ENCODE measurements around the gene GNG14. TPM values are rescaled to one million over a fixed set of nuclear protein-coding genes. Genes with fewer than 3 reads are reported as not detected.

The GNG14 gene
- total and polyA plus RNA-seq, 12 donors = not detected

DNA sequence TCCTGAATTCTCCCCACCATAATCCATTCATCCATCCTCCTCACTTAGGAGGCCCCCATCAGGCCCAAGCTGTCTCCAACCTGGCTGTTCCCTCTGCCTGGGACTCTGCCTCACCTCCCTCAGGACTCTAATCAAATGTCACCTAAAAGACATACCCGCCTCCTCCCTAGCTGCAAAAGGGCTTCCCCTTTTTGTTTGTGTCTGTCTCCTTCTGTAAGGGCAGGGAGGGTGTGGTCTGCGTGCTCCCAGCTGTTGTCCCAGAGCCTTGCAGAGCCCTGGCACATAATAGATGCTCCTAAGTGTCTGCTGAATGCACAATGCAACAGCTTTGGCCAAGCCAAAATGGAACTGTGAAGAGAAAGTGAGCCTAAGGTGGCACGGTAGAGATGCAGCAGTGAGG is 42.3 kb downstream of the GNG14 start:
- intact Hi-C loops (cut with DNase I) = no loop called here
- Histone ChIP-seq H3K36me3 (replicated peaks in 1 of 2) (peaks cover 0 to 34% of the 10 kb centered on the region in 2 donors), H3K4me1 (replicated peaks in 1 of 2) (peaks cover 12 to 21% of the 10 kb centered on the region in 2 donors), H3K9me3 (replicated peaks in 1 of 3) (no peaks in the 10 kb centered on the region), H3K27me3 (no peaks in the 10 kb centered on the region), H3K4me3 (no peak overlapping the region), H3K27ac (no peak overlapping the region)
- no peak for TF ChIP-seq CTCF (IDR thresholded peaks at IDR 0.05)
- no peak for TF ChIP-seq POLR2A (IDR thresholded peaks at IDR 0.05)
- DNase-seq = no peak
- 75 to 86% (median 78%) methylated on average over 3 of the region's 3 CpGs for WGBS, 4 donors

DNA sequence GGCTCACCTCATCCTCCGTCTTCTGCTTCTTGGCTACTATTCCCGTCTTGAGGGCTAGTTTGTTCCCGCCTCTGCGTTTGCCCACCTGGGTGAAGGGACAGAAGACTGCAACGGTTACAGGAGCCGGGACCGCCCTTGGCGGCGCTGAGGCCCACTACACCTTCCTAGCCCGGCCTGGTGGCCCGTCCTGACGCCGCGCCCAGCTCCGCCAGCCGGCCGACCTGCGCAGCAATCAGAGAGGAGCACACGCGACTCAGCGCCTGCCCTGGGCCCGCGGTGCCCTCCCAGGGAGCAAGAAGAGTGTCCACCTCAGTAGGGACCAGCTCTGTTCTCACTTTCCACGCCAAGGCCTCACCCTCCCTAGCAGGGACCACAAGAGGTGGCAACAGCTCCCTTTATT is 43.5 kb downstream of the GNG14 start:
- 89 to 95% (median 91%) methylated on average over 6 to 24 of the region's 24 CpGs for WGBS, 4 donors
- DNase-seq = no peak
- no peak overlapping the region for H3K4me3 ChIP-seq
- no peaks in the 10 kb centered on the region for H3K27me3 ChIP-seq
- TF ChIP-seq POLR2A (IDR thresholded peaks at IDR 0.05) = no peak
- TF ChIP-seq CTCF (IDR thresholded peaks at IDR 0.05) = no peak
- H3K4me1 ChIP-seq (replicated peaks in 1 of 2) = peaks cover 12 to 24% of the 10 kb centered on the region in 2 donors
- intact Hi-C loops (cut with DNase I) = no loop called here
- peaks cover 0 to 34% of the 10 kb centered on the region in 2 donors for H3K36me3 ChIP-seq (replicated peaks in 1 of 2)
- no peaks in the 10 kb centered on the region for H3K9me3 ChIP-seq (replicated peaks in 1 of 3)
- no peak overlapping the region for H3K27ac ChIP-seq

- intact Hi-C loops (cut with DNase I) = no loop called here
- peak overlapping the region; percentile 69 to 89 (median 71) for H3K4me3 ChIP-seq
- no peaks in the 10 kb centered on the region for H3K9me3 ChIP-seq (replicated peaks in 1 of 3)
- H3K27me3 ChIP-seq = no peaks in the 10 kb centered on the region
- WGBS, 4 donors = 1 to 4% (median 1%) methylated on average over 8 to 15 of the region's 15 CpGs
- TF ChIP-seq POLR2A (IDR thresholded peaks at IDR 0.05) (no peak), CTCF (IDR thresholded peaks at IDR 0.05) (no peak)
- H3K36me3 ChIP-seq (replicated peaks in 1 of 2) = peaks cover 0 to 32% of the 10 kb centered on the region in 2 donors
- DNase-seq = peak in 2 of 7 donors; percentile 32 to 56
- H3K27ac ChIP-seq = peak overlapping the region; percentile 48 to 94 (median 79)
- peaks cover 22 to 37% of the 10 kb centered on the region in 2 donors for H3K4me1 ChIP-seq (replicated peaks in 1 of 2)
Measured at GRCh38 chr19:12733369-12734214, 45.8 kb downstream of the GNG14 start.

DNA sequence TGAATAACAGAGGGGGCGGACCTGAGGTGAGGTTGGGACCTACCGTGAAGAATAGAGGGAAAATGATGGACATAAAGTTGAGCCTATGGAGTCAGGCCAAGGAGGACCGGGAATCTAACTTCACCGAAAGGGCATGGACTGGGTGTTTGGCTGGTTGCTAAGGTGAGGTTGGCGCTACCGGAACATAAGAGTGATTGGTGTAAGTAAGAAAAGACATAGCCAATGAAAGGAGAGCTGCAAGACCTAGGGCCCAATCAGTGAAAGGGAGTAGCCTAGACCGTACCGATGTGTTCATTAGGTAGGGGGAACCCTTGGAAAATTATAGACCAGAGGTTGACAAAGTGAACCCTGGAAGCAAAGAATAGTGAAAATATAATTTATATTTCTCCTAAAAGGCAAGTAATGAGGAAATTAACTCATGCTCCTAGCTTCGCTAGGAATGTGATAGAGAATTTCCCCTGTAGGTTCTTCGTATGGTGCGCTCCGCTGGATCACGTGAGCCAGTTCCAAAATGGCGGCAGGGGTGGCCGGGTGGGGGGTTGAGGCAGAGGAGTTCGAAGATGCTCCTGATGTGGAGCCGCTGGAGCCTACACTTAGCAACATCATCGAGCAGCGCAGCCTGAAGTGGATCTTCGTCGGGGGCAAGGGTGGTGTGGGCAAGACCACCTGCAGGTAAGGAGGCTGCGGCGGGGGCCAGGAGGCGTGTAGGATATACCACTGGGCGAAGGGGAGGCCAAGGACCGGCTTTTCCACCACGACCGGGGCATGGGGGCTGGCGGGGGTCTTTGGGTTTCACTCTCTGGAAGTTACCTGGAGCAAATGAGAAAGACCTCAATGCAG is 49.4 kb downstream of the GNG14 start, which contains the start of gene GET3:
TSS of gene GET3 (plus strand) at position 503 of the 840 bp plus-strand sequence. CDS start at position 512, 9 bp downstream.
- intact Hi-C loops (cut with DNase I) = no loop called here
- Histone ChIP-seq H3K9me3 (replicated peaks in 1 of 3) (no peaks in the 10 kb centered on the region), H3K4me1 (replicated peaks in 1 of 2) (peaks cover 23 to 35% of the 10 kb centered on the region in 2 donors), H3K27me3 (no peaks in the 10 kb centered on the region), H3K4me3 (peak within 1 kb of the TSS; percentile 71 to 97 (median 84)), H3K36me3 (replicated peaks in 1 of 2) (peaks cover 0 to 18% of the 10 kb centered on the region in 2 donors), H3K27ac (peak within 1 kb of the TSS; percentile 75 to 89 (median 84))
- WGBS, 4 donors = 0 to 3% (median 1%) methylated on average over 19 to 29 of the region's 29 CpGs
- TF ChIP-seq POLR2A (IDR thresholded peaks at IDR 0.05) = peak in 1 of 2 donors; percentile 46
- peak in 3 of 6 experiments; percentile 23 to 56 (median 30) for TF ChIP-seq CTCF (IDR thresholded peaks at IDR 0.05)
- DNase-seq = peak; percentile 77 to 99 (median 98)
